Measurements from ENCODE around the gene TALDO1.

GRCh38 chr11:792535-792821 is 45.2 kb downstream of the TALDO1 start:
- TF ChIP-seq POLR2AphosphoS5 (IDR thresholded peaks at IDR 0.05) (no peak), CTCF (IDR thresholded peaks at IDR 0.05) (no peak), POLR2A (IDR thresholded peaks at IDR 0.05) (no peak)

Data from prostate gland (tissue), 2 donors.